Right lobe of liver (tissue), 4 donors: ENCODE data around the gene PRDM16.

Source experiments
- CTCF ChIP-seq, 4 donors: fragments of 200-600 bp in 3 of 4; fragments of 450-650 bp in 1 of 4; IDR thresholded peaks; one replicate each; pipeline versions ENCODE4 v1.5.1 to v1.8.0; 2016 to 2022; ENCODE audit warnings: antibody characterized with exemption in 4 of 4, mild to moderate bottlenecking in 2 of 4
- POLR2A ChIP-seq: fragments of 450-650 bp; IDR thresholded peaks from one replicate; pipeline ENCODE4 v1.6.1; 2017; ENCODE audit warnings: antibody characterized with exemption, mild to moderate bottlenecking
- donor health status: DM: no; HTN: no; CAD: no.
- donor health status: DM: no; HTN: no; CAD: no.
- donor health status: DM: no; HTN: yes; CAD: no.

GRCh38 chr1:3069491-3070308, 697 bp downstream of the PRDM16 start:
- TF ChIP-seq CTCF (IDR thresholded peaks at IDR 0.05) (peak in 3 of 4 donors; percentile 36 to 38 (median 38)), POLR2A (no peak)
